HEK293T (cell line): ENCODE results near the gene MT1B.

ENCODE experiments used
- CTCF ChIA-PET: fragments of 350-600 bp; formaldehyde crosslinking; extraction: SDS; loops from one replicate; lab custom pipeline; 2021; ENCODE audit warnings: antibody characterized with exemption, inconsistent platforms; lab: Yijun Ruan, JAX
- POLR2A ChIA-PET: fragments of 350-600 bp; formaldehyde crosslinking; extraction: SDS; loops from one replicate; lab custom pipeline; 2020; ENCODE audit warnings: antibody characterized with exemption, inconsistent platforms; lab: Yijun Ruan, JAX
- DNase-seq: peaks from one replicate; pipeline ENCODE4 v3.0.0; 2012; ENCODE audit warnings: mixed read lengths; ENCODE audit errors: extremely low spot score
- ARNT ChIP-seq: fragments of 450-650 bp; IDR thresholded peaks from 2 replicates; pipeline ENCODE4 v1.6.1; 2017; ENCODE audit warnings: mild to moderate bottlenecking
- BHLHE40 ChIP-seq: fragments of 450-650 bp; IDR thresholded peaks from 2 replicates; pipeline ENCODE4 v1.6.1; 2016; ENCODE audit warnings: mild to moderate bottlenecking, moderate library complexity, borderline replicate concordance
- CTBP1 ChIP-seq: fragments of 450-650 bp; IDR thresholded peaks from 2 replicates; pipeline ENCODE4 v1.6.1; 2016; ENCODE audit warnings: borderline replicate concordance
- ELF4 ChIP-seq: fragments of 450-650 bp; IDR thresholded peaks from 2 replicates; pipeline ENCODE4 v1.6.1; 2017; ENCODE audit warnings: antibody characterized with exemption
- FOXA1 ChIP-seq: fragments of 450-650 bp; IDR thresholded peaks from 2 replicates; pipeline ENCODE4 v1.6.1; 2016; ENCODE audit warnings: mild to moderate bottlenecking
- FOXK2 ChIP-seq: fragments of 450-650 bp; IDR thresholded peaks from 2 replicates; pipeline ENCODE4 v1.6.1; 2016; ENCODE audit warnings: mild to moderate bottlenecking
- FOXM1 ChIP-seq: fragments of 450-650 bp; IDR thresholded peaks from 2 replicates; pipeline ENCODE4 v1.6.1; 2017; ENCODE audit warnings: mild to moderate bottlenecking, borderline replicate concordance
- HDGF ChIP-seq: fragments of 450-650 bp; IDR thresholded peaks from 2 replicates; pipeline ENCODE4 v1.6.1; 2017; ENCODE audit warnings: antibody characterized with exemption, borderline replicate concordance
- L3MBTL2 ChIP-seq: fragments of 450-650 bp; conservative IDR thresholded peaks from 2 replicates; pipeline ENCODE4 v1.6.1; 2016; ENCODE audit warnings: mild to moderate bottlenecking
- LEF1 ChIP-seq: fragments of 450-650 bp; IDR thresholded peaks from 2 replicates; pipeline ENCODE4 v1.6.1; 2017; ENCODE audit warnings: mild to moderate bottlenecking, borderline replicate concordance
- PKNOX1 ChIP-seq: fragments of 450-650 bp; IDR thresholded peaks from 2 replicates; pipeline ENCODE4 v1.6.1; 2016
- SUZ12 ChIP-seq: fragments of 450-650 bp; IDR thresholded peaks from 2 replicates; pipeline ENCODE4 v1.6.1; 2016; ENCODE audit warnings: mild to moderate bottlenecking
- TARDBP ChIP-seq: fragments of 450-650 bp; IDR thresholded peaks from 2 replicates; pipeline ENCODE4 v1.6.1; 2016
- ZNF384 ChIP-seq: fragments of 450-650 bp; IDR thresholded peaks from 2 replicates; pipeline ENCODE4 v1.6.1; 2016

MT1B gene

GRCh38 chr16:56691885-56692284, 40.2 kb downstream of the MT1B start:
- no peak for TF ChIP-seq L3MBTL2
- TF ChIP-seq ZNF384, result no peak
- TF ChIP-seq TARDBP, result no peak
- TF ChIP-seq LEF1, result no peak
- TF ChIP-seq FOXM1, result no peak
- CTCF ChIA-PET, result no interaction called here
- POLR2A ChIA-PET, result no interaction called here
- DNase-seq, result no peak

GRCh38 chr16:56695246-56695645, 43.6 kb downstream of the MT1B start:
- no peak for DNase-seq
- ChIA-PET CTCF (no interaction called here), POLR2A (no interaction called here)
- TF ChIP-seq FOXM1 (no peak), PKNOX1 (no peak), FOXA1 (no peak), CTBP1 (no peak), HDGF (no peak), TARDBP (no peak), FOXK2 (no peak), L3MBTL2 (no peak), BHLHE40 (no peak), SUZ12 (no peak), LEF1 (no peak)

- ChIA-PET POLR2A (no interaction called here), CTCF (no interaction called here)
- no peak for TF ChIP-seq FOXM1
- DNase-seq, result no peak
Observed at GRCh38 chr16:56697456-56698155, 45.9 kb downstream of the MT1B start.

- ChIA-PET POLR2A (interaction anchor here (1.0 kb wide), 1 partner anchor 96 kb away, joined by 3 read pairs; no protein-coding TSS in a partner anchor), CTCF (interaction anchor here (2.9 kb wide), 1 partner anchor 99 kb away, joined by 15 read pairs; no protein-coding TSS in a partner anchor)
- DNase-seq, result no peak
- no peak for TF ChIP-seq FOXK2
- TF ChIP-seq CTBP1, result no peak
- no peak for TF ChIP-seq FOXA1
- TF ChIP-seq ELF4, result no peak
- TF ChIP-seq FOXM1, result no peak
- no peak for TF ChIP-seq HDGF
- TF ChIP-seq ARNT, result no peak
- TF ChIP-seq SUZ12, result no peak
Observed at GRCh38 chr16:56700195-56700594, 48.5 kb downstream of the MT1B start.

GRCh38 chr16:56700631-56701030, 48.9 kb downstream of the MT1B start:
- ChIA-PET POLR2A (interaction anchor here (1.0 kb wide), 1 partner anchor 96 kb away, joined by 3 read pairs; no protein-coding TSS in a partner anchor), CTCF (interaction anchor here (1.2 to 2.9 kb wide), 3 partner anchors 27 to 168 kb away, joined by 3 to 15 read pairs (median 10); no protein-coding TSS in a partner anchor)
- no peak for TF ChIP-seq CTBP1
- TF ChIP-seq TARDBP, result no peak
- TF ChIP-seq BHLHE40, result no peak
- no peak for DNase-seq

- POLR2A ChIA-PET, result interaction anchor here (1.1 to 1.5 kb wide), 4 partner anchors 19 to 251 kb away, joined by 3 to 6 read pairs (median 5); partner anchors contain the start of genes MT1X, MT2A, NUDT21 and OGFOD1
- TF ChIP-seq CTBP1 (no peak), FOXA1 (no peak), BHLHE40 (no peak), TARDBP (no peak)
- no peak for DNase-seq
- CTCF ChIA-PET, result interaction anchor here (0.6 to 2.9 kb wide), 13 partner anchors 19 to 350 kb away, joined by 3 to 15 read pairs (median 4); partner anchors contain the start of gene MT1X
Observed at GRCh38 chr16:56701534-56701933, 49.8 kb downstream of the MT1B start.
